HG03095 (cell line): ENCODE data around the gene IER5L.

Source experiments
- ATAC-seq: cut with Tn5 transposase; IDR thresholded peaks from one replicate; pipeline ENCODE4 v1.9.1; 2021; ENCODE audit warnings: moderate library complexity; ENCODE audit not compliant: unreplicated experiment

IER5L gene

GRCh38 chr9:129177791-129178567 lies at the start of gene IER5L:
Gene IER5L, minus strand, starts transcription at chr9:129178261. Its CDS starts 209 bp downstream, at chr9:129178052.
- ATAC-seq, result peak; percentile 74

GRCh38 chr9:129227843-129228189 lies 49.8 kb upstream of the IER5L start:
- no peak for ATAC-seq

- no peak for ATAC-seq
Measured at GRCh38 chr9:129225815-129226214, 47.8 kb upstream of the IER5L start.

GRCh38 chr9:129225490-129225778 lies 47.4 kb upstream of the IER5L start:
- no peak for ATAC-seq

- ATAC-seq, result no peak
Measured at GRCh38 chr9:129224618-129225489, 46.8 kb upstream of the IER5L start.

GRCh38 chr9:129223551-129224208 lies 45.6 kb upstream of the IER5L start:
- ATAC-seq, result no peak

- no peak for ATAC-seq
Measured at GRCh38 chr9:129222819-129223218, 44.8 kb upstream of the IER5L start.

GRCh38 chr9:129221979-129222635 lies 44.0 kb upstream of the IER5L start:
- no peak for ATAC-seq

GRCh38 chr9:129221233-129221632 lies 43.2 kb upstream of the IER5L start:
- ATAC-seq, result no peak

- no peak for ATAC-seq
Measured at GRCh38 chr9:129220771-129221170, 42.7 kb upstream of the IER5L start.

- ATAC-seq, result no peak
Measured at GRCh38 chr9:129218918-129219317, 40.9 kb upstream of the IER5L start.

- no peak for ATAC-seq
Measured at GRCh38 chr9:129218272-129218625, 40.2 kb upstream of the IER5L start.

GRCh38 chr9:129213551-129213950 lies 35.5 kb upstream of the IER5L start:
- no peak for ATAC-seq

GRCh38 chr9:129211686-129212085 lies 33.6 kb upstream of the IER5L start:
- no peak for ATAC-seq

- no peak for ATAC-seq
Measured at GRCh38 chr9:129210125-129210524, 32.1 kb upstream of the IER5L start.

GRCh38 chr9:129209580-129209979 lies 31.5 kb upstream of the IER5L start:
- no peak for ATAC-seq

GRCh38 chr9:129209109-129209508 lies 31.0 kb upstream of the IER5L start:
- ATAC-seq, result no peak

GRCh38 chr9:129208207-129209032 lies 30.4 kb upstream of the IER5L start:
- ATAC-seq, result no peak

GRCh38 chr9:129206905-129207304 lies 28.8 kb upstream of the IER5L start:
- ATAC-seq, result no peak

- no peak for ATAC-seq
Measured at GRCh38 chr9:129206401-129206800, 28.3 kb upstream of the IER5L start.

- ATAC-seq, result no peak
Measured at GRCh38 chr9:129204840-129205239, 26.8 kb upstream of the IER5L start.
